HG02870 (cell line): ENCODE data around the gene AARS1.
"Not testable (repeated sequence)": the region's sequence is repeated elsewhere in the genome, so short reads cannot be mapped to it uniquely, and the experiment has no call there.

Experiments used
- ATAC-seq: cut with Tn5 transposase; IDR thresholded peaks from one replicate; pipeline ENCODE4 v1.9.1; 2021; ENCODE audit warnings: mild to moderate bottlenecking, moderate library complexity; ENCODE audit not compliant: unreplicated experiment

AARS1 gene

DNA sequence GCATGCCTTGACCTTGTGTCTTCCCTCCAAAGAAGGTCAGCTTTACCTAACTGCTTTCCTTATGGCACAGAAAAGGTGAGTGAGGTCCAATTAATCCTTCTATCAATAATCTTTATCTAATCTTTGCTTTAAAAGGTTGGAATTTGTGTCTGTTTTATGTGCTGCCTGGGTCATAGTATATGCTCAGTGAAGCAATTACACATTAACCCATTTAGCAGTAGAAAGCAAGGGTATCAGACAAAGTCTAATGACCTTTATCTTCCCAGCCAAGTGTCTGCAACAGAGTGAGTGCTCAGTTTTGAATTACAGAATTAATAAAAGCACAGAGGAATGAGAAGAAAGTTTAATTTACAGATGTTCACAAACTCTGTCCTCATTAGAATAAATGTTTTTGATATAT lies 63.3 kb downstream of the AARS1 start:
- not testable (repeated sequence) for ATAC-seq

GRCh38 chr16:70225430-70225829 lies 63.9 kb downstream of the AARS1 start:
- ATAC-seq, result not testable (repeated sequence)

- ATAC-seq, result not testable (repeated sequence)
Observed at GRCh38 chr16:70224645-70225044, 64.7 kb downstream of the AARS1 start.

- ATAC-seq, result not testable (repeated sequence)
Observed at GRCh38 chr16:70223971-70224513, 65.3 kb downstream of the AARS1 start.

GRCh38 chr16:70223216-70223615 lies 66.1 kb downstream of the AARS1 start:
- not testable (repeated sequence) for ATAC-seq

DNA sequence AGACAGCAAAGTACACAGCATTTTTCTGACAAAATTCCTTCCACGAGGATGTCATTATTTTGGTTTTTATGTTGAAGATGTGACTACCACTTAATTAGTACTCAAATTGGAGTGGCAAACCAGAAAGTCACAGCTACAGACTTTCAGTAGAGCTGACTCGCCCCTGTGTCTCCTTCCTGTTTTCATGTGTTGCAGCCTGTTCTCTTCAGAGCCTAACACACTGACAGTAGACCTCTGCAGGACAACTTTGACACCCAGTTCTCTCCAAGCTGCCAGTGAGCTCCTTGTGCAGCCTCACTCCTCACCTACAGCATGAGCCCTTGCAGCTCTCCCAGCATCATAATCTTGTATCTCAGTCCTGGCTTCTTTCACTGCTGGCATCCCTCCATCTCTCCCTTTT lies 66.7 kb downstream of the AARS1 start:
- not testable (repeated sequence) for ATAC-seq

DNA sequence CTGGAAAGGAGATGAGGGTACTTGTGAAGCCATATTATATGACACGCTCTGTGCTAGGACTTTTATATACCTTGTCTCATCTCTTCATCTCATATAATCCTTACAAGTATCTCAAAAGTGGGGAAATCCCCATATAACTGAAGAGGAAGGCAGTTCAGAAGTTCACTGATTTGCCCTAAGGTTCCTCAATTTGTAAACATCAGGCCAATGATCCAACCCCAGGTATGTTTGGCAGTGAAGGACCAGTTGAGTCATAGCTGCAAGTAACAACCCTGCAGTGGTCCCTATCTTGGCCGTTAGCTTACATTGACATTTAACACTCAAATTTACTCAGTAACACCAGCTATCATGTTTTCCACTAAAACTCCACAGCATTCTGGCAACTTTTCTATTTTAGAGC lies 70.7 kb downstream of the AARS1 start:
- ATAC-seq, result not testable (repeated sequence)

DNA sequence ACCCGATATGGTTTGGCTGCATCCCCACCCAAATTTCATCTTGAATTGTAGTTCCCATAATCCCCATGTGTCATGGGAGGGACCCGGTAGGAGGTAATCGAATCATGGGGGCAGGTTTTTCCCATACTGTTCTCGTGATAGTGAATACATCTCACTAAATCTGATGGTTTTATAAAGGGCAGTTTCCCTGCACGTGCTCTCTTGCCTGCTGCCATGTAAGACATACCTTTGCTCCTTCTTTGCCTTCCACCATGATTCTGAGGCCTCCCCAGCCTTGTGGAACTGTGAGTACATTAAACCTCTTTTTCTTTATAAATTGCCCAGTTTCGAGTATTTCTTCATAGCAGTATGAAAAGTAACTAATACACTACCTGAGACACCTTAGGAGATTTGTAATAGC lies 82.9 kb downstream of the AARS1 start:
- ATAC-seq, result not testable (repeated sequence)

GRCh38 chr16:70204668-70205405 lies 84.5 kb downstream of the AARS1 start:
- ATAC-seq, result not testable (repeated sequence)

- not testable (repeated sequence) for ATAC-seq
Observed at GRCh38 chr16:70204010-70204409, 85.3 kb downstream of the AARS1 start.

DNA sequence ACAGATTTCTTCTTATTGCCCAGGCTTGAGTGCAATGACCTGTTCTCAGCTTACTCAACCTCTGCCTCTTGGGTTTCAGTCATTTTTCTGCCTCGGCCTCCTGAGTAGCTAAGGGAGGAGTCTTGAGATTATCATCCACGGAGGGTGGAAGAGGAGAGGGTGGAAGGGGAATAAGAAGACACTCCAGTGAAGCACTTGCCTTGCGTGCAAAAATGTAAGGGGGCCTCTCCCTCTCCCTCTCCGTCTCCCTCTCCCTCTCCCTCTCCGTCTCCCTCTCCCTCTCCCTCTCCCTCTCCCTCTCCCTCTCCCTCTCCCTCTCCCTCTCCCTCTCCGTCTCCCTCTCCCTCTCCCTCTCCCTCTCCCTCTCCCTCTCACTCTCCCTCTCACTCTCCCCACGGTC lies 85.8 kb downstream of the AARS1 start:
- not testable (repeated sequence) for ATAC-seq
